A549 (cell line): ENCODE data around the gene SMG6. TPM values are rescaled to one million over a fixed set of nuclear protein-coding genes. Genes with fewer than 3 reads are reported as not detected.

ENCODE experiments used
- ATAC-seq, 2 experiments: fragments of 200-7000 bp in 1 of 2; fragments of >200 bp in 1 of 2; cut with Nextera tagmentation in 1 of 2; cut with Tn5 transposase in 1 of 2; 3 replicates each; pipeline versions ENCODE4 v1.8.0 to v1.9.1; 2018 to 2020; ENCODE audit warnings: mild to moderate bottlenecking in 1 of 2, moderate library complexity in 1 of 2
- CTCF ChIA-PET: fragments of 300-600 bp; sonication (Branson Sonifier 250); formaldehyde crosslinking; extraction: SDS; loops from one replicate; lab custom pipeline; 2021; ENCODE audit warnings: antibody characterized with exemption, inconsistent platforms; lab: Yijun Ruan, JAX
- POLR2A ChIA-PET: fragments of 350-600 bp; formaldehyde crosslinking; extraction: SDS; loops from one replicate; lab custom pipeline; 2021; ENCODE audit warnings: antibody characterized with exemption, inconsistent platforms; lab: Yijun Ruan, JAX
- DNase-seq, 2 experiments: peaks; one replicate each; pipeline versions ENCODE4 v3.0.0 to v3.0.0-alpha.2; 2011 to 2016; ENCODE audit warnings: low read depth in 1 of 2, low spot score in 1 of 2
- FAIRE-seq: peaks from 2 replicates; lab custom pipeline; 2011; peaks lifted over from hg19 to GRCh38; lab: Jason Lieb, UNC
- H3K27ac ChIP-seq, 2 experiments: fragments of >200 bp; sonication (Bioruptor Twin); formaldehyde crosslinking; 3 replicates each; pipeline ENCODE4 v1.5.1; 2016 to 2017
- H3K4me1 ChIP-seq: fragments of >200 bp; sonication (Bioruptor Twin); formaldehyde crosslinking; 3 replicates; pipeline ENCODE4 v1.6.1; 2016
- H3K4me2 ChIP-seq: fragments of >200 bp; sonication (Bioruptor Twin); formaldehyde crosslinking; 3 replicates; pipeline ENCODE4 v1.6.1; 2016
- H3K4me3 ChIP-seq: fragments of >200 bp; sonication (Bioruptor Twin); formaldehyde crosslinking; 3 replicates; pipeline ENCODE4 v1.5.1; 2016
- H3K9me3 ChIP-seq: fragments of >200 bp; sonication (Bioruptor Twin); formaldehyde crosslinking; 3 replicates; pipeline ENCODE4 v1.6.1; 2016
- CBX8 ChIP-seq: fragments of 200-600 bp; sonication (generic); IDR thresholded peaks from 2 replicates; pipeline ENCODE4 v1.6.1; 2016
- CHD2 ChIP-seq: fragments of 150-350 bp; IDR thresholded peaks from 2 replicates; pipeline ENCODE4 v1.6.1; 2014; ENCODE audit warnings: low read length; ENCODE audit not compliant: partially characterized antibody
- EHMT2 ChIP-seq: fragments of 200-600 bp; sonication (generic); IDR thresholded peaks from 2 replicates; pipeline ENCODE4 v1.6.1; 2016; ENCODE audit warnings: antibody characterized with exemption, low read depth, mild to moderate bottlenecking, moderate library complexity
- EP300 ChIP-seq, 2 experiments: fragments of >200 bp; sonication (Bioruptor Twin); formaldehyde crosslinking; IDR thresholded peaks; 2 replicates in 1 of 2; 3 replicates in 1 of 2; pipeline ENCODE4 v1.6.1; 2016 to 2017
- ESRRA ChIP-seq: fragments of 150-350 bp; IDR thresholded peaks from 2 replicates; pipeline ENCODE4 v1.6.1; 2014; ENCODE audit warnings: mild to moderate bottlenecking, low read length, borderline replicate concordance
- KDM5A ChIP-seq: fragments of 200-600 bp; sonication (generic); IDR thresholded peaks from 2 replicates; pipeline ENCODE4 v1.6.1; 2016; ENCODE audit warnings: antibody characterized with exemption, mild to moderate bottlenecking
- MAFK ChIP-seq: fragments of 450-650 bp; IDR thresholded peaks from 2 replicates; pipeline ENCODE4 v1.6.1; 2014; ENCODE audit not compliant: partially characterized antibody
- MYC ChIP-seq: IDR thresholded peaks from 2 replicates; pipeline ENCODE4 v1.6.1; 2012; ENCODE audit warnings: mild to moderate bottlenecking, inconsistent platforms, low read length, improper control_type of control experiment, borderline replicate concordance
- POLR2AphosphoS2 ChIP-seq: conservative IDR thresholded peaks from 2 replicates; pipeline ENCODE4 v1.6.1; 2012; ENCODE audit warnings: low read length, improper control_type of control experiment, inconsistent platforms
- RAD21 ChIP-seq, 2 experiments: fragments of >200 bp in 1 of 2; sonication (Bioruptor Twin) in 1 of 2; formaldehyde crosslinking in 1 of 2; IDR thresholded peaks in 1 of 2; conservative IDR thresholded peaks in 1 of 2; 2 replicates in 1 of 2; 3 replicates in 1 of 2; pipeline ENCODE4 v1.6.1; 2012 to 2018; ENCODE audit warnings: inconsistent platforms in 1 of 2
- SMC3 ChIP-seq: fragments of >200 bp; sonication (Bioruptor Twin); formaldehyde crosslinking; IDR thresholded peaks from 3 replicates; pipeline ENCODE4 v1.6.1; 2018; ENCODE audit warnings: inconsistent platforms
- TP53 ChIP-seq: fragments of 250-450 bp; sonication (Bioruptor Pico); IDR thresholded peaks from 2 replicates; pipeline ENCODE4 v1.5.0; 2021; ENCODE audit warnings: mild to moderate bottlenecking, moderate library complexity
- WGBS: methylation state at CpG from one replicate; pipeline ENCODE4 v1.1.6; 2017; ENCODE audit errors: missing lambda C conversion rate; 5-methylcytosine and 5-hydroxymethylcytosine counted together
- polyA plus RNA-seq, 4 experiments: library from polyadenylated mRNA; depleted of rRNA in 3 of 4; stranded (reverse); fragments of >200 nt; fragmentation: RNase III in 1 of 4; extraction: RNeasy Plus Mini Kit Qiagen cat#74134 plus additional on column Dnase treatment in 1 of 4; gene quantifications; 2 replicates in 3 of 4; 3 replicates in 1 of 4; pipeline ENCODE4 v1.2.3, GENCODE V29; 2011 to 2017
- TF ChIP-seq, protein P1 (sequence below): IDR thresholded peaks from 2 replicates; pipeline ENCODE4 v1.6.1; 2012
- TF ChIP-seq, protein P2 (sequence below): fragments of >200 bp; sonication (Bioruptor Twin); formaldehyde crosslinking; IDR thresholded peaks from 3 replicates; pipeline ENCODE4 v1.5.1; 2016
- TF ChIP-seq, protein P3 (sequence below): fragments of 150-350 bp; IDR thresholded peaks from 2 replicates; pipeline ENCODE4 v1.6.1; 2014; ENCODE audit warnings: low read depth, mild to moderate bottlenecking, low read length
- TF ChIP-seq, protein P4 (sequence below): IDR thresholded peaks from 2 replicates; pipeline ENCODE4 v1.6.1; 2012
- TF ChIP-seq, protein P5 (sequence below): fragments of 250-450 bp; sonication (Bioruptor Pico); IDR thresholded peaks from 2 replicates; pipeline ENCODE4 v1.5.0; 2020; ENCODE audit warnings: low read depth, mild to moderate bottlenecking, moderate library complexity

The SMG6 gene
- polyA plus RNA-seq, 2 of the 4 experiments (the other 2 are of a cell fraction), result 4.7 to 17.0 TPM

DNA sequence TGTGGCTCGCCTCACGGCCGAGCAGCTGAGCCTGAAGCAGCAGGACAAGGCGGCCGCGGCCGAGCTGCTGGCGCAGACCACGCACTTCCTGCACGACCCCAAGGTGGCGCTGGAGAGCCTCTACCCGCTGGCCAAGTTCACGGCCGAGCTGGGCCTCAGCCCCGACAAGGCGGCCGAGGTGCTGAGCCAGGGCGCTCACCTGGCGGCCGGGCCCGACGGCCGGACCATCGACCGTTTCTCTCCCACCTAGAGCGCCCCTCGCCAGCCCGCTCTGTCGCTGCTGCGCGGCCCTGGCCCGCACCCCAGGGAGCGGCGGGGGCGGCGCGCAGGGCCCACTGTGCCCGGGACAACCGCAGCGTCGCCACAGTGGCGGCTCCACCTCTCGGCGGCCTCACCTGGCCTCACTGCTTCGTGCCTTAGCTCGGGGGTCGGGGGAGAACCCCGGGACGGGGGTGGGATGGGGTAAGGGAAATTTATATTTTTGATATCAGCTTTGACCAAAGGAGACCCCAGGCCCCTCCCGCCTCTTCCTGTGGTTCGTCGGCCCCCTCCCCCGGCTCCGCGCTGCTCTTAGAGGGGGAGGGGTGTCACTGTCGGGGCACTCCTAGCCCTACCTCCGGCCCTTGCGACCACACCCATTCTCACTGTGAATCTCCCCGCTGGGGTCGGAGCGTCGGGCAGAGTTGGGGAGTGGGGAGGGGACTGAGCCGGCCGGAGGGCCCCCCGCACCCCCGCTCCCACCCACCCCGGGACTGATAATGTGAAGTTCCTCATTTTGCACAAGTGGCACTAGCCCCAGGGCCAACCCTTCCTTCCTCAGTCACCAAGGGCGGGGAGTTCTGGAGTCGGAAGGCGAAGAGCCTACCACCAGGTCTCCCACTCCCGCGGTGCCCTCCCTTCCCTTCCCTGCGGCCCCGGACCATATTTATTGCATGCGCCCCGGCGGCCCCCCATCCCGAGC lies 244.7 kb downstream of the SMG6 start:
- 0 out of 3 replicates have a peak, but pooled peaks cover 5% of the 10 kb centered on the region for H3K4me1 ChIP-seq
- H3K27ac ChIP-seq, result peak overlapping the region in 1 of 2 experiments; percentile 29; a peak in 1 of 6 replicates
- 76% methylated on average over 40 of the region's 78 CpGs for whole genome bisulfite sequencing
- ChIA-PET POLR2A (interaction anchor here (0.6 to 1.4 kb wide), 3 partner anchors 173 to 245 kb away, joined by 3 to 5 read pairs (median 4); partner anchors contain the start of genes SMG6 and SRR), CTCF (interaction anchor here (0.6 to 9.1 kb wide), 58 partner anchors 11 to 302 kb away, joined by 3 to 492 read pairs (median 5); partner anchors contain the start of genes OVCA2 and RTN4RL1)
- no peak overlapping the region for H3K4me2 ChIP-seq
- FAIRE-seq (no peak), ATAC-seq (peak; percentile 11 to 38; a peak in 3 of 6 replicates), DNase-seq (peak; percentile 79 to 80)
- TF ChIP-seq ESRRA, result no peak
- TF ChIP-seq CBX8, result no peak
- TF ChIP-seq, protein P1, sequence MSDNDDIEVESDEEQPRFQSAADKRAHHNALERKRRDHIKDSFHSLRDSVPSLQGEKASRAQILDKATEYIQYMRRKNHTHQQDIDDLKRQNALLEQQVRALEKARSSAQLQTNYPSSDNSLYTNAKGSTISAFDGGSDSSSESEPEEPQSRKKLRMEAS, result peak; percentile 16; the same call in 1 of the 2 replicates
- TF ChIP-seq RAD21 (conservative IDR thresholded peaks at IDR 0.05 in 1 of 2, IDR thresholded peaks at IDR 0.05 in 1 of 2), result peak; percentile 62 to 64
- TF ChIP-seq, protein P2, sequence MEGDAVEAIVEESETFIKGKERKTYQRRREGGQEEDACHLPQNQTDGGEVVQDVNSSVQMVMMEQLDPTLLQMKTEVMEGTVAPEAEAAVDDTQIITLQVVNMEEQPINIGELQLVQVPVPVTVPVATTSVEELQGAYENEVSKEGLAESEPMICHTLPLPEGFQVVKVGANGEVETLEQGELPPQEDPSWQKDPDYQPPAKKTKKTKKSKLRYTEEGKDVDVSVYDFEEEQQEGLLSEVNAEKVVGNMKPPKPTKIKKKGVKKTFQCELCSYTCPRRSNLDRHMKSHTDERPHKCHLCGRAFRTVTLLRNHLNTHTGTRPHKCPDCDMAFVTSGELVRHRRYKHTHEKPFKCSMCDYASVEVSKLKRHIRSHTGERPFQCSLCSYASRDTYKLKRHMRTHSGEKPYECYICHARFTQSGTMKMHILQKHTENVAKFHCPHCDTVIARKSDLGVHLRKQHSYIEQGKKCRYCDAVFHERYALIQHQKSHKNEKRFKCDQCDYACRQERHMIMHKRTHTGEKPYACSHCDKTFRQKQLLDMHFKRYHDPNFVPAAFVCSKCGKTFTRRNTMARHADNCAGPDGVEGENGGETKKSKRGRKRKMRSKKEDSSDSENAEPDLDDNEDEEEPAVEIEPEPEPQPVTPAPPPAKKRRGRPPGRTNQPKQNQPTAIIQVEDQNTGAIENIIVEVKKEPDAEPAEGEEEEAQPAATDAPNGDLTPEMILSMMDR, result peak; percentile 75
- TF ChIP-seq, protein P3, sequence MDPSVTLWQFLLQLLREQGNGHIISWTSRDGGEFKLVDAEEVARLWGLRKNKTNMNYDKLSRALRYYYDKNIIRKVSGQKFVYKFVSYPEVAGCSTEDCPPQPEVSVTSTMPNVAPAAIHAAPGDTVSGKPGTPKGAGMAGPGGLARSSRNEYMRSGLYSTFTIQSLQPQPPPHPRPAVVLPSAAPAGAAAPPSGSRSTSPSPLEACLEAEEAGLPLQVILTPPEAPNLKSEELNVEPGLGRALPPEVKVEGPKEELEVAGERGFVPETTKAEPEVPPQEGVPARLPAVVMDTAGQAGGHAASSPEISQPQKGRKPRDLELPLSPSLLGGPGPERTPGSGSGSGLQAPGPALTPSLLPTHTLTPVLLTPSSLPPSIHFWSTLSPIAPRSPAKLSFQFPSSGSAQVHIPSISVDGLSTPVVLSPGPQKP, result no peak
- TF ChIP-seq SMC3, result peak; percentile 57
- H3K9me3 ChIP-seq, result no peaks in the 10 kb centered on the region
- no peak overlapping the region for H3K4me3 ChIP-seq

DNA sequence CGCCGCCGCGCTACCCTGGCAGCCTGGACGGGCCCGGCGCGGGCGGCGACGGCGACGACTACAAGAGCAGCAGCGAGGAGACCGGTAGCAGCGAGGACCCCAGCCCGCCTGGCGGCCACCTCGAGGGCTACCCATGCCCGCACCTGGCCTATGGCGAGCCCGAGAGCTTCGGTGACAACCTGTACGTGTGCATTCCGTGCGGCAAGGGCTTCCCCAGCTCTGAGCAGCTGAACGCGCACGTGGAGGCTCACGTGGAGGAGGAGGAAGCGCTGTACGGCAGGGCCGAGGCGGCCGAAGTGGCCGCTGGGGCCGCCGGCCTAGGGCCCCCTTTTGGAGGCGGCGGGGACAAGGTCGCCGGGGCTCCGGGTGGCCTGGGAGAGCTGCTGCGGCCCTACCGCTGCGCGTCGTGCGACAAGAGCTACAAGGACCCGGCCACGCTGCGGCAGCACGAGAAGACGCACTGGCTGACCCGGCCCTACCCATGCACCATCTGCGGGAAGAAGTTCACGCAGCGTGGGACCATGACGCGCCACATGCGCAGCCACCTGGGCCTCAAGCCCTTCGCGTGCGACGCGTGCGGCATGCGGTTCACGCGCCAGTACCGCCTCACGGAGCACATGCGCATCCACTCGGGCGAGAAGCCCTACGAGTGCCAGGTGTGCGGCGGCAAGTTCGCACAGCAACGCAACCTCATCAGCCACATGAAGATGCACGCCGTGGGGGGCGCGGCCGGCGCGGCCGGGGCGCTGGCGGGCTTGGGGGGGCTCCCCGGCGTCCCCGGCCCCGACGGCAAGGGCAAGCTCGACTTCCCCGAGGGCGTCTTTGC lies 245.6 kb downstream of the SMG6 start:
- CTCF ChIA-PET, result interaction anchor here (0.7 to 9.1 kb wide), 57 partner anchors 12 to 303 kb away, joined by 3 to 492 read pairs (median 5); partner anchors contain the start of genes OVCA2 and RTN4RL1
- POLR2A ChIA-PET, result interaction anchor here (0.6 to 1.4 kb wide), 3 partner anchors 174 to 246 kb away, joined by 3 to 5 read pairs (median 4); partner anchors contain the start of genes SMG6 and SRR
- no peak overlapping the region for H3K27ac ChIP-seq
- ATAC-seq, result no peak
- no peaks in the 10 kb centered on the region for H3K9me3 ChIP-seq
- TF ChIP-seq MAFK, result no peak
- no peak for TF ChIP-seq KDM5A
- TF ChIP-seq POLR2AphosphoS2, result no peak
- TF ChIP-seq MYC, result no peak
- no peak for TF ChIP-seq CHD2
- no peak for TF ChIP-seq TP53
- no peak for TF ChIP-seq EHMT2
- TF ChIP-seq EP300 (IDR thresholded peaks at IDR 0.05), result no peak
- TF ChIP-seq ESRRA, result no peak
- TF ChIP-seq, protein P4, sequence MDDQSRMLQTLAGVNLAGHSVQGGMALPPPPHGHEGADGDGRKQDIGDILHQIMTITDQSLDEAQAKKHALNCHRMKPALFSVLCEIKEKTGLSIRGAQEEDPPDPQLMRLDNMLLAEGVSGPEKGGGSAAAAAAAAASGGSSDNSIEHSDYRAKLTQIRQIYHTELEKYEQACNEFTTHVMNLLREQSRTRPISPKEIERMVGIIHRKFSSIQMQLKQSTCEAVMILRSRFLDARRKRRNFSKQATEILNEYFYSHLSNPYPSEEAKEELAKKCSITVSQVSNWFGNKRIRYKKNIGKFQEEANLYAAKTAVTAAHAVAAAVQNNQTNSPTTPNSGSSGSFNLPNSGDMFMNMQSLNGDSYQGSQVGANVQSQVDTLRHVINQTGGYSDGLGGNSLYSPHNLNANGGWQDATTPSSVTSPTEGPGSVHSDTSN, result no peak
- TF ChIP-seq RAD21 (conservative IDR thresholded peaks at IDR 0.05 in 1 of 2, IDR thresholded peaks at IDR 0.05 in 1 of 2), result no peak
- TF ChIP-seq, protein P5, sequence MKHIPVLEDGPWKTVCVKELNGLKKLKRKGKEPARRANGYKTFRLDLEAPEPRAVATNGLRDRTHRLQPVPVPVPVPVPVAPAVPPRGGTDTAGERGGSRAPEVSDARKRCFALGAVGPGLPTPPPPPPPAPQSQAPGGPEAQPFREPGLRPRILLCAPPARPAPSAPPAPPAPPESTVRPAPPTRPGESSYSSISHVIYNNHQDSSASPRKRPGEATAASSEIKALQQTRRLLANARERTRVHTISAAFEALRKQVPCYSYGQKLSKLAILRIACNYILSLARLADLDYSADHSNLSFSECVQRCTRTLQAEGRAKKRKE (CRISPR knock-in tag), result no peak
- no peak for DNase-seq
- FAIRE-seq, result no peak
- H3K4me1 ChIP-seq, result 0 out of 3 replicates have a peak, but pooled peaks cover 5% of the 10 kb centered on the region
- no peak overlapping the region for H3K4me3 ChIP-seq
- H3K4me2 ChIP-seq, result no peak overlapping the region
- whole genome bisulfite sequencing, result 79% methylated on average over 84 of the region's 98 CpGs
